ENCODE results near the gene BEST2. TPM values are rescaled to one million over a fixed set of nuclear protein-coding genes. Genes with fewer than 3 reads are reported as not detected.

Gene BEST2
- total and polyA plus RNA-seq, 11 donors: not detected

DNA sequence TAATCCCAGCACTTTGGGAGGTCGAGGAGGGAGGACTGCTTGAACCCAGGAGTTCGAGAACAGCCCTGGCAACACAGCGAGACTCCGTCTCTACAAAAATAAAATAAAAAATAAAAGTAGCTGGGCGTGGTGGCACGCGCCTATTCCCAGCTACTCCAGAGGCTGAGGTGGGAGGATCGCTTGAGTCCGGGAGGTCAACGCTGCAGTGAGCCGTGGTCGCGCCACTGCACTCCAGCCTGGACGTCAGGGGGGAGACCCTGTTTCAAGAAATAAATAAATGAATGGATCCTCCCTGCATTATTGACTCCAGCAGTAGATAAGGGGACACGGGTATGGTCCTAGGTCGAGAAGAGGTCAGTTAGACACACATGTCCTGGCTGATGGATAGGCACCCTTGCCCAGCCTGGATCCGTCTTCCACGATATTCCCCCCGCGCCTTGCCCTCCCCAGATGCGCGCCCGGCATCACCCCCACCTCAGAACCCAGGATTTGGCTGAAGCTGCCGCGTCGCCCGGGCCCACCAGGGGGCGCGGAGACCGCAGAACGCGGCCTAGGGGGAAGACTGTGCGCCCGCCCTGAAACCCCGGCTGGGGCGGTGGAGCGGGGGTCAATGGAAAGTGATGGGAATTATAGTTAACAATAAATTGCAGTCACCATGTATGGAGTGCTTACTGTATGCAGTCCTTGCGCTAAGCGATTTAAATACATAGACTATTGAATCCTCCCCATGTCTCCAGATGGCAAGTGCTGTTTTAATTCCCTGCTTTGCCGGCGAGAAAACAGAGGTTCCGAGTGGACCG is 25.8 kb downstream of the BEST2 start:
- 10 to 12% (median 11%) methylated on average over 43 of the region's 43 CpGs for WGBS, 4 donors
- Histone ChIP-seq H3K27ac (peak overlapping the region; percentile 78 to 99 (median 94)), H3K36me3 (peaks cover 0 to 2% (median 0%) of the 10 kb centered on the region in 9 donors), H3K4me3 (peak overlapping the region; percentile 41 to 83 (median 68)), H3K4me1 (peaks cover 0 to 64% (median 49%) of the 10 kb centered on the region in 12 donors), H3K27me3 (no peaks in the 10 kb centered on the region), H3K9me3 (no peaks in the 10 kb centered on the region)
- DNase-seq (peak; percentile 83 to 91 (median 87)), ATAC-seq (peak; percentile 27 to 52 (median 40))
- TF ChIP-seq, protein P1, sequence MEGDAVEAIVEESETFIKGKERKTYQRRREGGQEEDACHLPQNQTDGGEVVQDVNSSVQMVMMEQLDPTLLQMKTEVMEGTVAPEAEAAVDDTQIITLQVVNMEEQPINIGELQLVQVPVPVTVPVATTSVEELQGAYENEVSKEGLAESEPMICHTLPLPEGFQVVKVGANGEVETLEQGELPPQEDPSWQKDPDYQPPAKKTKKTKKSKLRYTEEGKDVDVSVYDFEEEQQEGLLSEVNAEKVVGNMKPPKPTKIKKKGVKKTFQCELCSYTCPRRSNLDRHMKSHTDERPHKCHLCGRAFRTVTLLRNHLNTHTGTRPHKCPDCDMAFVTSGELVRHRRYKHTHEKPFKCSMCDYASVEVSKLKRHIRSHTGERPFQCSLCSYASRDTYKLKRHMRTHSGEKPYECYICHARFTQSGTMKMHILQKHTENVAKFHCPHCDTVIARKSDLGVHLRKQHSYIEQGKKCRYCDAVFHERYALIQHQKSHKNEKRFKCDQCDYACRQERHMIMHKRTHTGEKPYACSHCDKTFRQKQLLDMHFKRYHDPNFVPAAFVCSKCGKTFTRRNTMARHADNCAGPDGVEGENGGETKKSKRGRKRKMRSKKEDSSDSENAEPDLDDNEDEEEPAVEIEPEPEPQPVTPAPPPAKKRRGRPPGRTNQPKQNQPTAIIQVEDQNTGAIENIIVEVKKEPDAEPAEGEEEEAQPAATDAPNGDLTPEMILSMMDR (IDR thresholded peaks at IDR 0.05): peak; percentile 93 to 98 (median 97)
- peak in 1 of 2 donors; percentile 15 for TF ChIP-seq POLR2A (IDR thresholded peaks at IDR 0.05)
- intact Hi-C loops (cut with DNase I): loop anchor here (1.0 to 2.0 kb wide), 4 partner anchors 15 to 19 kb away; no protein-coding TSS in a partner anchor

DNA sequence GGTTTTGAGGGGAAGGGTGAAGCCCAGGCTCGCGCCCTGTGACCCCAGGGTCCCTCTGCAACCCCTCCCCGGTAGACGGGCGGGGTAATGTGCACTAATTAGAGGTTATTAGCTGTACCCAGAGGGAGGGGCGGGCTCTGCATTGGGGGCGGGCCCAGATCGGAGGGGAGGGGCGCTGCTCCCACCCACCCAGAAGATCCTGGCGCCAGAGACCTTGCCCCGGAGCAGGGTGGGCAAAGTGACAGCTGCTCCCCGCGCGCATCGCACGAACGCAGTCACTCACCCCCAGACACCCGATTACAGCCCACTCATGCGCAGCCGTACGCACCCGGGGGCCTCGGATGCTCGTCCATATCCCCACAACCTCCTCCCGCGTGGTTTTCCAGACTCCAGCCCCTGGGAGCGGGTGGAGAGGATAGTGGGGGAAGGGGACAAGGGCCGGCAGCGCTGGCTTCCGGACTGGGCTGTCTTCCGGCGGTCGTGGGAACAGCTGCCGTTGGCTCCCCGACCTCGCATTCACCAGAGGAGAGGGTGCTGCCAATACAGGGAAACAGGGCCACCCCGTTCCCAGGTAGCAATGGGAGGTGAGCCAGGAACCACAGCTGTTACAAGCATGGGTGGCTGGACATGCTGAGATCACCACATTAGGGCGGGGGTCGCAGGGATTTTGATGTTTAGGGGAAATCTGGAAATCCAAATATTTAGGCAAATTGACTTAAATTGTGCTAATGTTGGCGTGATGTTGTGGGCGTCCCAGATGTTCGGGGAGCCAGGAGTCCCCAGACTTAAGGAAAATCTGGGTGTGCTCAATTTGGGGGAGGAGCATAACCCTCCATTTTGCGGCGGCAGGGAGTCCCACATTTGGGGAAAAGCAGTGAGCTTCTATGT is 26.7 kb downstream of the BEST2 start:
- H3K4me1 ChIP-seq: peaks cover 0 to 64% (median 51%) of the 10 kb centered on the region in 12 donors
- peak overlapping the region; percentile 41 to 83 (median 68) for H3K4me3 ChIP-seq
- H3K27ac ChIP-seq: peak overlapping the region; percentile 78 to 99 (median 94)
- 3 to 4% (median 4%) methylated on average over 32 to 44 of the region's 44 CpGs for WGBS, 4 donors
- H3K36me3 ChIP-seq: peaks cover 0 to 2% (median 0%) of the 10 kb centered on the region in 9 donors
- TF ChIP-seq POLR2A (IDR thresholded peaks at IDR 0.05): peak in 1 of 2 donors; percentile 54
- TF ChIP-seq, protein P1 (IDR thresholded peaks at IDR 0.05): no peak
- H3K27me3 ChIP-seq: no peaks in the 10 kb centered on the region
- DNase-seq (peak; percentile 84 to 90 (median 86)), ATAC-seq (peak; percentile 27 to 60 (median 43))
- intact Hi-C loops (cut with DNase I): loop anchor here in 1 of 10 donors (2.0 kb wide), 1 partner anchor 15 kb away; no protein-coding TSS in a partner anchor
- H3K9me3 ChIP-seq: no peaks in the 10 kb centered on the region

DNA sequence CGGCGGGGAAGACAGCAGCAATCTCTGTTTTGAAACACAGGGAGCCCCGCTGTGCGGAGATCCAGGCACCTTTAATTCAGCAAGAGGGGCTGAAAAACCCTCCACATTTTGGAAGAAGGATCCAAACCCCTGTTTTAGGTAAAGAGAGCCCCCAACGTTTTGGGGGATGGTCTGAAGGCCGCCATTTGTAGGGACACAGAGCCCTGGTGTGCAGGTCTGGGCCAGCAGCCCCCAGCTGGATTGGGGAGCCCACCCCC is 27.2 kb downstream of the BEST2 start:
- Histone ChIP-seq H3K27me3 (no peaks in the 10 kb centered on the region), H3K36me3 (peaks cover 0 to 2% (median 0%) of the 10 kb centered on the region in 9 donors), H3K4me1 (peaks cover 4 to 65% (median 55%) of the 10 kb centered on the region in 12 donors), H3K4me3 (peak overlapping the region in 10 of 12 donors; percentile 47 to 83 (median 68)), H3K27ac (peak overlapping the region; percentile 78 to 99 (median 94)), H3K9me3 (no peaks in the 10 kb centered on the region)
- DNase-seq (no peak), ATAC-seq (no peak)
- 48 to 67% (median 56%) methylated on average over 6 of the region's 6 CpGs for WGBS, 4 donors
- TF ChIP-seq, protein P1 (IDR thresholded peaks at IDR 0.05): no peak
- TF ChIP-seq POLR2A (IDR thresholded peaks at IDR 0.05): no peak
- intact Hi-C loops (cut with DNase I): loop anchor here in 1 of 10 donors (2.0 kb wide), 1 partner anchor 14 kb away; no protein-coding TSS in a partner anchor

Data from heart left ventricle (tissue), 16 donors.